Measurements from ENCODE around the gene TANGO6.

DNA sequence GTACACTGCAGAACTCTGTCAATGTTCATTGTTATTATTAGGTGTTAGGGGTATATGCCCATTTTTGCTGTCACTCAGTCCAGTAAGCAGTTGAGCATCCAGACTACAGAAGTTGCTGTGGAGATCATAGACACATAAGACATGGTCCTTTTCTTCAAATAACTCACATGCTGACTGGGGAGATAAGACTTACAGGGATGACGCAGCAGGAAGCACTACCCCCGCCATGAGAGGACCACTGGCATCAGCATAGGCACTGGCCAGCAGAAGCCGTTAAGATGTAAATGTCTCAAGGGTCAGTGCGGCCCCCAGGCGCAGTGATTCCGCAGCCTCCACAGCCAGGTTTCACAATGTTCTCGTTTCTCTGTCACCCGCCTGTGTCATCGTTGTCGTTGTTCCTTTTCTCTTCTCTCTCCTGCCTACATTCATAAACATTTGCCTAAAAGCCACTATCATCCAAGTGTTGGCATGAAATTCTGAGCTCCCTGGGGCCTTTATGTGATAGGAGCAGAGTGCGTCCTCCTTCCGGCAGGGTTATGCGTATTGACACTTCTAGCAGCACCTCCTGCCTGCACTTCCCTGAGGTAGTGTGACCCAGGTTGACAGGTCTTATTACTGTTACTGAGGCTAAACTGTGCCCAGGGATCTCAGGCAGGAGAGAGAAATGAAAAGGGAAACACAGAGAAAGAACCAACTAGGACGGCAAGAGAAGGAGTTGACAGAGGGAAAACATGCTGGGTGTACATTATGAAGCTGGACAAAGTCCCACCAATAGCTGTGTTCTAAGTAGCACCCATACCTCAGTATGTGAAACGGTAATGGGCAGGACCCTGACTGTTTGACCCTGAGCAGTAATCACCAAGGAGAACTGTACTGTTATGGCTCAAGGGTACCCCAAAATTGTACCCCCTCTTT is 17.9 kb downstream of the TANGO6 start:
- TF ChIP-seq, protein P1, sequence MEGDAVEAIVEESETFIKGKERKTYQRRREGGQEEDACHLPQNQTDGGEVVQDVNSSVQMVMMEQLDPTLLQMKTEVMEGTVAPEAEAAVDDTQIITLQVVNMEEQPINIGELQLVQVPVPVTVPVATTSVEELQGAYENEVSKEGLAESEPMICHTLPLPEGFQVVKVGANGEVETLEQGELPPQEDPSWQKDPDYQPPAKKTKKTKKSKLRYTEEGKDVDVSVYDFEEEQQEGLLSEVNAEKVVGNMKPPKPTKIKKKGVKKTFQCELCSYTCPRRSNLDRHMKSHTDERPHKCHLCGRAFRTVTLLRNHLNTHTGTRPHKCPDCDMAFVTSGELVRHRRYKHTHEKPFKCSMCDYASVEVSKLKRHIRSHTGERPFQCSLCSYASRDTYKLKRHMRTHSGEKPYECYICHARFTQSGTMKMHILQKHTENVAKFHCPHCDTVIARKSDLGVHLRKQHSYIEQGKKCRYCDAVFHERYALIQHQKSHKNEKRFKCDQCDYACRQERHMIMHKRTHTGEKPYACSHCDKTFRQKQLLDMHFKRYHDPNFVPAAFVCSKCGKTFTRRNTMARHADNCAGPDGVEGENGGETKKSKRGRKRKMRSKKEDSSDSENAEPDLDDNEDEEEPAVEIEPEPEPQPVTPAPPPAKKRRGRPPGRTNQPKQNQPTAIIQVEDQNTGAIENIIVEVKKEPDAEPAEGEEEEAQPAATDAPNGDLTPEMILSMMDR (IDR thresholded peaks at IDR 0.05; ENCODE audit: low read length) = no peak
- no peak for TF ChIP-seq EZH2phosphoT487 (IDR thresholded peaks at IDR 0.05; ENCODE audit: low read length)

All from MM.1S (cell line).